ENCODE measurements around the gene SLC23A3.

SLC23A3 gene

DNA sequence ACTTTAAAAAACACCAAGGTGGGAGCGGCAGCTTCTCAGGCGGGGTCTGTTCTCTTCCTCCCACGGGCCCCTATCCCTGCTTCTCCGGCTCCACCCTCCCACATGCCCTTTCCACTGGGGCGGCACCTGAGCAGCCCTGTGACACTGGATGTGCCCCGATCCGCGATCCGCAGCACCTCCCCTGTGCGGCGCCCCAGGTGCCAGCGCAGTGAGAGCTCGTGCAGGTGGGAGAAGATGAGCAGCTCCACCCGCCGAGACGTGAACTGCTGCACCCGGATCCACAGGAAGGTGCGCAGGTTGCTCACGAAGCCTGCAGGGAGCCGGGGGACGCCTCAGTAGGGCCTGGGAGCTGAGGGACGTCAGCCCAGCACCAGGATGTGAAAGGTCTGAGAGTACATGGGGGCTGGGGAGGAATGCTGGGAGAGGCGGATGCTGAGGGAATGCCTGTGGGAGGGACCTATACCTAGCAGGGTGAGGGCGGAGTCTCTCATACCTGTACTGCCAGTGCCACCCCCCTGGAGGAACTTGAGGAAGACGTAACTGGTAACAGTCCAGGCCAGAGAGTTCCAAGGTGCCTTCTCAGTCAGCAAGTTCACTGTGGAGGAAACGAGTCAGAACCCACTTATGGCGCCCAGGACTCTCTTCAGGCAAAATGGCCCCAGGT is 46.2 kb upstream of the SLC23A3 start:
- TF ChIP-seq, protein P1, sequence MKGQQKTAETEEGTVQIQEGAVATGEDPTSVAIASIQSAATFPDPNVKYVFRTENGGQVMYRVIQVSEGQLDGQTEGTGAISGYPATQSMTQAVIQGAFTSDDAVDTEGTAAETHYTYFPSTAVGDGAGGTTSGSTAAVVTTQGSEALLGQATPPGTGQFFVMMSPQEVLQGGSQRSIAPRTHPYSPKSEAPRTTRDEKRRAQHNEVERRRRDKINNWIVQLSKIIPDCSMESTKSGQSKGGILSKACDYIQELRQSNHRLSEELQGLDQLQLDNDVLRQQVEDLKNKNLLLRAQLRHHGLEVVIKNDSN (IDR thresholded peaks at IDR 0.05), result no peak
- TF ChIP-seq, protein P2, sequence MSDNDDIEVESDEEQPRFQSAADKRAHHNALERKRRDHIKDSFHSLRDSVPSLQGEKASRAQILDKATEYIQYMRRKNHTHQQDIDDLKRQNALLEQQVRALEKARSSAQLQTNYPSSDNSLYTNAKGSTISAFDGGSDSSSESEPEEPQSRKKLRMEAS (IDR thresholded peaks at IDR 0.05), result no peak
- TF ChIP-seq TEAD4 (IDR thresholded peaks at IDR 0.05), result no peak
- no peak for TF ChIP-seq EGR1 (IDR thresholded peaks at IDR 0.05)
- TF ChIP-seq RAD21 (IDR thresholded peaks at IDR 0.05; ENCODE audit: low read depth), result no peak
- no peak for TF ChIP-seq FOXM1 (IDR thresholded peaks at IDR 0.05; ENCODE audit: borderline replicate concordance, low read depth)
- no peak for TF ChIP-seq NFIC (IDR thresholded peaks at IDR 0.05)
- no peak for TF ChIP-seq CEBPB (IDR thresholded peaks at IDR 0.05)
- no peak for TF ChIP-seq ZBTB7A (IDR thresholded peaks at IDR 0.05; ENCODE audit: low read depth)
- no peak for TF ChIP-seq TCF12 (IDR thresholded peaks at IDR 0.05; ENCODE audit: low read depth)
- no peak for TF ChIP-seq EP300 (IDR thresholded peaks at IDR 0.05; ENCODE audit: borderline replicate concordance)
- no peak for TF ChIP-seq TAF1 (IDR thresholded peaks at IDR 0.05; ENCODE audit: low read depth)
- TF ChIP-seq YY1 (IDR thresholded peaks at IDR 0.05; ENCODE audit: low read depth), result no peak
- TF ChIP-seq, protein P3, sequence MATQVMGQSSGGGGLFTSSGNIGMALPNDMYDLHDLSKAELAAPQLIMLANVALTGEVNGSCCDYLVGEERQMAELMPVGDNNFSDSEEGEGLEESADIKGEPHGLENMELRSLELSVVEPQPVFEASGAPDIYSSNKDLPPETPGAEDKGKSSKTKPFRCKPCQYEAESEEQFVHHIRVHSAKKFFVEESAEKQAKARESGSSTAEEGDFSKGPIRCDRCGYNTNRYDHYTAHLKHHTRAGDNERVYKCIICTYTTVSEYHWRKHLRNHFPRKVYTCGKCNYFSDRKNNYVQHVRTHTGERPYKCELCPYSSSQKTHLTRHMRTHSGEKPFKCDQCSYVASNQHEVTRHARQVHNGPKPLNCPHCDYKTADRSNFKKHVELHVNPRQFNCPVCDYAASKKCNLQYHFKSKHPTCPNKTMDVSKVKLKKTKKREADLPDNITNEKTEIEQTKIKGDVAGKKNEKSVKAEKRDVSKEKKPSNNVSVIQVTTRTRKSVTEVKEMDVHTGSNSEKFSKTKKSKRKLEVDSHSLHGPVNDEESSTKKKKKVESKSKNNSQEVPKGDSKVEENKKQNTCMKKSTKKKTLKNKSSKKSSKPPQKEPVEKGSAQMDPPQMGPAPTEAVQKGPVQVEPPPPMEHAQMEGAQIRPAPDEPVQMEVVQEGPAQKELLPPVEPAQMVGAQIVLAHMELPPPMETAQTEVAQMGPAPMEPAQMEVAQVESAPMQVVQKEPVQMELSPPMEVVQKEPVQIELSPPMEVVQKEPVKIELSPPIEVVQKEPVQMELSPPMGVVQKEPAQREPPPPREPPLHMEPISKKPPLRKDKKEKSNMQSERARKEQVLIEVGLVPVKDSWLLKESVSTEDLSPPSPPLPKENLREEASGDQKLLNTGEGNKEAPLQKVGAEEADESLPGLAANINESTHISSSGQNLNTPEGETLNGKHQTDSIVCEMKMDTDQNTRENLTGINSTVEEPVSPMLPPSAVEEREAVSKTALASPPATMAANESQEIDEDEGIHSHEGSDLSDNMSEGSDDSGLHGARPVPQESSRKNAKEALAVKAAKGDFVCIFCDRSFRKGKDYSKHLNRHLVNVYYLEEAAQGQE (IDR thresholded peaks at IDR 0.05; ENCODE audit: low read depth), result no peak
- no peak for TF ChIP-seq CREB1 (IDR thresholded peaks at IDR 0.05; ENCODE audit: low read depth)

DNA sequence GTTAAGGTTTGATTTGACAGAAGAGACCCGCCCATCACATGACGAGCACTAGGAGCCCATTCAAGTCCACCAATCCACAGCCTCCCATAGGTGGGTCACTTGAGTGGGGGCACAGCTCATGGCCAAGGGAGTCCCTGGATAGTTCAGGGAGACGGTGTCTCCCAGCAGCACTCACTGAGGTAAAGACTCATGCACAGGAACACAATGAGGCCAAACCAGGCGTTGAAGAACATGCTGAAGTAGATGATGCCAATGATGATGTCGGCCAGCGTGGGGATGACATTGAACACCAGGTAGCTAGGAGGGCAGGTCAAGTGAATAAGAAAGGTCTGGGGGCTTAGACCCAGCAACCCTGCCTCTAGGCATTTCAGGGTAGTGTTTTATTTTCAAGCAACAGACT is 45.0 kb upstream of the SLC23A3 start:
- no peak for TF ChIP-seq TAF1 (IDR thresholded peaks at IDR 0.05; ENCODE audit: low read depth)
- TF ChIP-seq NFIC (IDR thresholded peaks at IDR 0.05), result no peak
- TF ChIP-seq EGR1 (IDR thresholded peaks at IDR 0.05), result no peak
- TF ChIP-seq FOXM1 (IDR thresholded peaks at IDR 0.05; ENCODE audit: borderline replicate concordance, low read depth), result no peak
- TF ChIP-seq, protein P3 (IDR thresholded peaks at IDR 0.05; ENCODE audit: low read depth), result no peak
- TF ChIP-seq YY1 (IDR thresholded peaks at IDR 0.05; ENCODE audit: low read depth), result no peak
- TF ChIP-seq, protein P1 (IDR thresholded peaks at IDR 0.05), result no peak
- no peak for TF ChIP-seq ZBTB7A (IDR thresholded peaks at IDR 0.05; ENCODE audit: low read depth)
- TF ChIP-seq EP300 (IDR thresholded peaks at IDR 0.05; ENCODE audit: borderline replicate concordance), result no peak
- no peak for TF ChIP-seq RAD21 (IDR thresholded peaks at IDR 0.05; ENCODE audit: low read depth)
- no peak for TF ChIP-seq TEAD4 (IDR thresholded peaks at IDR 0.05)
- no peak for TF ChIP-seq TCF12 (IDR thresholded peaks at IDR 0.05; ENCODE audit: low read depth)
- TF ChIP-seq CREB1 (IDR thresholded peaks at IDR 0.05; ENCODE audit: low read depth), result no peak
- TF ChIP-seq, protein P2 (IDR thresholded peaks at IDR 0.05), result no peak
- no peak for TF ChIP-seq CEBPB (IDR thresholded peaks at IDR 0.05)

DNA sequence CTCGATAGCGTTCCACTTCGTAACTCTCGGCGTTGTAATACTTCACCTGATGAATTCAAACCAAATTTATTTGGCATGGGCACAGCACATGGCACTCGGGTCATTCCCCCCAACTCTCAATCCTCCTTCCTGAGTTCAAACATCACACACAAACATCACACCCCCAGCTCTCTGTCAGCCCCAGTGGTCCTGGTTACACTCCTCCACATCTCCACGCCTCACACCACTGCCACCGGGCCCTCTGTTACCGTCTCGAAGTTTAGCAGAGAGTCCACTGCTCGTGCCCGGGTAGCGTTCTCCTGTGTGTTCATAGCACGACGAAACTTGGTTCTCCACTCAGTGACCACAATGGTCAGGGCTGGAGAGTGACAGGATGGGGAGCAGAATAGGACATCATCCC is 44.3 kb upstream of the SLC23A3 start:
- TF ChIP-seq TCF12 (IDR thresholded peaks at IDR 0.05; ENCODE audit: low read depth) (no peak), NFIC (IDR thresholded peaks at IDR 0.05) (no peak), YY1 (IDR thresholded peaks at IDR 0.05; ENCODE audit: low read depth) (no peak), TEAD4 (IDR thresholded peaks at IDR 0.05) (no peak), TAF1 (IDR thresholded peaks at IDR 0.05; ENCODE audit: low read depth) (no peak), EP300 (IDR thresholded peaks at IDR 0.05; ENCODE audit: borderline replicate concordance) (no peak)
- TF ChIP-seq, protein P2 (IDR thresholded peaks at IDR 0.05), result no peak

DNA sequence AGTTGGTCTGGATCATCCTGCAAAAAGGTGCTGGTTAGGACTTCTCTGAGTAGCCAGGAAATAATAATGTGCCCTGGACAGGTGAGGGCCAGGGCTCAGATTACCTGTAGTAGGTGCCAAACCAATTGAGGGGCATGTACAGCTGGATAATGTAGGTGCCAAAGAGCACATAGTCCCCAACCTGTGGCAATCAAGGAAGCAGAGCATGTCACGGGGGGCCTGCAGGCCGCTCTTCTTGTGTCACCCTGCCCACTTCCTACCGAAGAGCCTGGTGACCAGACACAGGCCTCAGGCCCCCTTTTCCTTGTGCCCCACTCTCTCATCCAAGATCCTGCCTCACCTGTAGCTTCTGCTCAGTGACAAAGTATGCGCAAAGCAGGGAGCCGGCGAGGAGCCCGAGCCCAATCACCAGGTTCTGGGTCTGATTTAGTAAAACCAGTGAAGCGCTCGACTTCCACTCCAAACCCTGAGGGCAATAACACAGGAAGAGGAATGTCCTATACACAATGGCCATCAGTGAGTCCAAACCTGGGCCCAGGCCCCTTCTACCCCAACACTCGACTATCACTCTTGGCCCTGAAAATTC is 43.8 kb upstream of the SLC23A3 start:
- TF ChIP-seq TEAD4 (IDR thresholded peaks at IDR 0.05) (no peak), FOXM1 (IDR thresholded peaks at IDR 0.05; ENCODE audit: borderline replicate concordance, low read depth) (no peak), CREB1 (IDR thresholded peaks at IDR 0.05; ENCODE audit: low read depth) (no peak), EP300 (IDR thresholded peaks at IDR 0.05; ENCODE audit: borderline replicate concordance) (no peak), EGR1 (IDR thresholded peaks at IDR 0.05) (no peak), TCF12 (IDR thresholded peaks at IDR 0.05; ENCODE audit: low read depth) (no peak), CEBPB (IDR thresholded peaks at IDR 0.05) (no peak), TAF1 (IDR thresholded peaks at IDR 0.05; ENCODE audit: low read depth) (no peak), YY1 (IDR thresholded peaks at IDR 0.05; ENCODE audit: low read depth) (no peak), RAD21 (IDR thresholded peaks at IDR 0.05; ENCODE audit: low read depth) (no peak), ZBTB7A (IDR thresholded peaks at IDR 0.05; ENCODE audit: low read depth) (no peak), NFIC (IDR thresholded peaks at IDR 0.05) (no peak)
- TF ChIP-seq, protein P3 (IDR thresholded peaks at IDR 0.05; ENCODE audit: low read depth), result no peak
- TF ChIP-seq, protein P1 (IDR thresholded peaks at IDR 0.05), result no peak
- TF ChIP-seq, protein P2 (IDR thresholded peaks at IDR 0.05), result no peak

Measured in Ishikawa (cell line).